A673 (cell line): Measurements from ENCODE around the gene SLC31A2. TPM values are rescaled to one million over a fixed set of nuclear protein-coding genes. Genes with fewer than 3 reads are reported as not detected.

Experiments used
- BruUV-seq: library from RNA; stranded (reverse); fragments of 400-500 nt; replicated peaks from 2 replicates; lab custom pipeline; 2021; lab: Mats Ljungman, UMichigan
- CTCF ChIA-PET: fragments of 300-600 bp; sonication (Branson Sonifier 250); formaldehyde crosslinking; loops from one replicate; lab custom pipeline; 2022; ENCODE audit warnings: antibody characterized with exemption; lab: Charles Lee
- POLR2A ChIA-PET: fragments of 300-600 bp; sonication (Branson Sonifier 250); formaldehyde crosslinking; loops from one replicate; lab custom pipeline; 2022; ENCODE audit warnings: antibody characterized with exemption; ENCODE audit not compliant: low non-redundant PET; lab: Charles Lee
- DNase-seq: peaks from one replicate; pipeline ENCODE4 v3.0.0-alpha.2; 2015; ENCODE audit warnings: low spot score
- H3K27ac ChIP-seq: fragments of 200-600 bp; sonication (generic); 2 replicates; pipeline ENCODE4 v1.5.1; 2016; ENCODE audit warnings: mixed run types, low read depth, mild to moderate bottlenecking, mixed read lengths, antibody characterized with exemption, low read length; ENCODE audit not compliant: poor library complexity, severe bottlenecking
- H3K27me3 ChIP-seq: fragments of 200-600 bp; sonication (generic); replicated peaks from 2 replicates; pipeline ENCODE4 v1.6.1; 2017; ENCODE audit warnings: mixed run types, low read depth, mild to moderate bottlenecking, mixed read lengths, antibody characterized with exemption, low read length; ENCODE audit not compliant: insufficient read depth, poor library complexity
- H3K36me3 ChIP-seq: fragments of 200-600 bp; sonication (generic); 2 replicates; pipeline ENCODE4 v1.6.1; 2016; ENCODE audit warnings: mixed run types, mild to moderate bottlenecking, mixed read lengths, antibody characterized with exemption, low read length; ENCODE audit not compliant: insufficient read depth, poor library complexity, severe bottlenecking
- H3K4me1 ChIP-seq: fragments of 200-600 bp; sonication (generic); 2 replicates; pipeline ENCODE4 v1.6.1; 2017; ENCODE audit warnings: mixed run types, mild to moderate bottlenecking, mixed read lengths, antibody characterized with exemption, low read length; ENCODE audit not compliant: insufficient read depth, poor library complexity, severe bottlenecking
- H3K4me3 ChIP-seq: fragments of 200-600 bp; sonication (generic); 2 replicates; pipeline ENCODE4 v1.5.1; 2016; ENCODE audit warnings: low read depth, mixed run types, mild to moderate bottlenecking, mixed read lengths, low read length; ENCODE audit not compliant: poor library complexity, severe bottlenecking
- H3K9me3 ChIP-seq: fragments of 200-600 bp; sonication (generic); 2 replicates; pipeline ENCODE4 v1.6.1; 2016; ENCODE audit warnings: mixed run types, low read depth, mild to moderate bottlenecking, mixed read lengths, antibody characterized with exemption, low read length; ENCODE audit not compliant: poor library complexity, severe bottlenecking
- EZH2 ChIP-seq: fragments of 200-600 bp; sonication (generic); IDR thresholded peaks from 2 replicates; pipeline ENCODE4 v1.6.1; 2017; ENCODE audit warnings: borderline replicate concordance, low read depth, mild to moderate bottlenecking, mixed read lengths, antibody characterized with exemption, low read length; ENCODE audit not compliant: poor library complexity, severe bottlenecking
- intact Hi-C: fragments of 100-400 bp; cut with micrococcal nuclease; formaldehyde crosslinking; loops from one replicate; pipeline ENCODE4 v1.10.0; 2022; ENCODE audit not compliant: unreplicated experiment
- total RNA-seq: library from RNA; stranded (reverse); gene quantifications from 2 replicates; pipeline ENCODE4 v1.2.3, GENCODE V29; 2021
- TF ChIP-seq, protein P1 (sequence below): fragments of 300-800, 200-600 bp; sonication (generic); conservative IDR thresholded peaks from 2 replicates; pipeline ENCODE4 v1.5.1; 2017; ENCODE audit warnings: low read depth, mild to moderate bottlenecking, antibody characterized with exemption, low read length, moderate library complexity, mixed read lengths

SLC31A2 gene
- total RNA-seq, 1 experiment from 2014 or later, result 2.8 TPM

DNA sequence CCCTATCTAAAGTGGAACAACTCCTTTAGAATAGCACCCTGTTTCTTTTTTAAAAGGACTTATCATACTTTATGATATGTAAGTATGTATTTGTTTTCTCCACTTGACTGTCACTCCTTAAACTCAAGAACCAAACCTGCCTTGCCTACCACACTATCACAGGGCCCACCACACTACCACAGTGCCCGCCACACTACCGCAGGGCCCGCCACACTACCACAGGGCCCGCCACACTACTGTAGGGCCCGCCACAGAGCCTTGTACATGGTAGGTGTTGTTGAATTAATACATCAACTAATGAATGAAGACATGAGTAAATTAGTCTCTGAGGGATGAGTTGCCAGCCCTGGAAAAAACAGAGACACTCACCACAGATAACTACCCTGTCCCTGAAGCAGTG lies 18.0 kb downstream of the SLC31A2 start:
- TF ChIP-seq, protein P1, sequence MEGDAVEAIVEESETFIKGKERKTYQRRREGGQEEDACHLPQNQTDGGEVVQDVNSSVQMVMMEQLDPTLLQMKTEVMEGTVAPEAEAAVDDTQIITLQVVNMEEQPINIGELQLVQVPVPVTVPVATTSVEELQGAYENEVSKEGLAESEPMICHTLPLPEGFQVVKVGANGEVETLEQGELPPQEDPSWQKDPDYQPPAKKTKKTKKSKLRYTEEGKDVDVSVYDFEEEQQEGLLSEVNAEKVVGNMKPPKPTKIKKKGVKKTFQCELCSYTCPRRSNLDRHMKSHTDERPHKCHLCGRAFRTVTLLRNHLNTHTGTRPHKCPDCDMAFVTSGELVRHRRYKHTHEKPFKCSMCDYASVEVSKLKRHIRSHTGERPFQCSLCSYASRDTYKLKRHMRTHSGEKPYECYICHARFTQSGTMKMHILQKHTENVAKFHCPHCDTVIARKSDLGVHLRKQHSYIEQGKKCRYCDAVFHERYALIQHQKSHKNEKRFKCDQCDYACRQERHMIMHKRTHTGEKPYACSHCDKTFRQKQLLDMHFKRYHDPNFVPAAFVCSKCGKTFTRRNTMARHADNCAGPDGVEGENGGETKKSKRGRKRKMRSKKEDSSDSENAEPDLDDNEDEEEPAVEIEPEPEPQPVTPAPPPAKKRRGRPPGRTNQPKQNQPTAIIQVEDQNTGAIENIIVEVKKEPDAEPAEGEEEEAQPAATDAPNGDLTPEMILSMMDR, result no peak
- no peak for TF ChIP-seq EZH2
- Histone ChIP-seq H3K4me3 (no peak overlapping the region), H3K27me3 (no peaks in the 10 kb centered on the region), H3K36me3 (peaks cover 69% of the 10 kb centered on the region), H3K9me3 (no peaks in the 10 kb centered on the region), H3K27ac (no peak overlapping the region), H3K4me1 (peaks cover 5% of the 10 kb centered on the region)
- no TSS peak for BruUV-seq
- intact Hi-C loops, result no loop called here
- CTCF ChIA-PET, result no interaction called here
- POLR2A ChIA-PET, result no interaction called here
- DNase-seq, result no peak

DNA sequence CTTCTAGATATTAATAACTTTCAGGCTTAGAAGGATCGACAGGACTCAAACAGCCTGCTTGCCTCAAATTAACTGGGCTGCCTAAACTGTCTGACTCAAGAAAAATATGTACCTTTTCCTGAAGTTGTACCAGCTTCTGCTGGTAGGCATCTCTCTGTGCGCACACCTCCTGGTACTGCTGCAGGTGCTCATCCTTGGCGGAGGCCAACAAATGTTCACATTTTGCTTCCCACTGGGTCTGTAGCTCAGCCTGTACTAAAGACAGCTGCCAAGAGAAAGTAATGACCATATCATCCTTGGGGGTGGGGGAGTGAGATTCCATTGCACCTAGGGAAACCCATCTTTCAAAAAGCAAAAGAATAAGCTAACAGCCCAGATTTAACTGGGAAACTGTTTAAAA lies 22.5 kb downstream of the SLC31A2 start:
- POLR2A ChIA-PET, result no interaction called here
- H3K9me3 ChIP-seq, result no peaks in the 10 kb centered on the region

DNA sequence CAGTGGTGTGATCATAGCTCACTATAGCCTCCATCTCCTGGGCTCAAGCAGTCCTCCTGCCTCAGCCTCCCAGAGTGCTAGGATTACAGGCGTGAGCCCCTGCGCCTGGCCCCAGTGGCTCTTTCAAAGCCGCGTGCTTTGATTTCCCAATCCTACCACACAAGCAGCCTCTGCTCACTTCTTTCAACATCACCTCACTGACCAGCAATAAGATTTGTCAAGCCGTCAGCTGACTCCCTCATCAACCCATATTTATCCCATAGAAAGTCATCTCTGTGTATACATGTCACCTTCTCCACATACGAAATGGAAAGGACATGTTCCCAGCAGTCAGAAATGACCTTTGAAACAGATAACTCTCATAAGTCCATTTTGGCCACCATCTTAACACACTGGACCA lies 26.0 kb downstream of the SLC31A2 start:
- intact Hi-C loops, result no loop called here
- BruUV-seq, result no TSS peak
- no peak for DNase-seq
- no peak overlapping the region for H3K27ac ChIP-seq
- POLR2A ChIA-PET, result no interaction called here
- no peaks in the 10 kb centered on the region for H3K9me3 ChIP-seq
- H3K4me1 ChIP-seq, result no peaks in the 10 kb centered on the region
- no peak overlapping the region for H3K4me3 ChIP-seq
- CTCF ChIA-PET, result no interaction called here
- no peaks in the 10 kb centered on the region for H3K27me3 ChIP-seq
- H3K36me3 ChIP-seq, result peaks cover 78% of the 10 kb centered on the region
- TF ChIP-seq, protein P1, result no peak
- TF ChIP-seq EZH2, result no peak

More for the DNA sequence above, 22.5 kb downstream of the SLC31A2 start:
- H3K36me3 ChIP-seq, result peaks cover 84% of the 10 kb centered on the region
- no TSS peak for BruUV-seq
- TF ChIP-seq, protein P1, result no peak
- no peak for TF ChIP-seq EZH2
- H3K27ac ChIP-seq, result no peak overlapping the region
- intact Hi-C loops, result no loop called here
- H3K4me3 ChIP-seq, result no peak overlapping the region
- no peaks in the 10 kb centered on the region for H3K27me3 ChIP-seq
- no peaks in the 10 kb centered on the region for H3K4me1 ChIP-seq
- DNase-seq, result no peak
- CTCF ChIA-PET, result no interaction called here
